ENCODE measurements around the gene PEX19. TPM values are rescaled to one million over a fixed set of nuclear protein-coding genes. Genes with fewer than 3 reads are reported as not detected.

PEX19 gene
- total and polyA plus RNA-seq, 12 donors, result 15.5 to 165 (median 85.0) TPM

DNA sequence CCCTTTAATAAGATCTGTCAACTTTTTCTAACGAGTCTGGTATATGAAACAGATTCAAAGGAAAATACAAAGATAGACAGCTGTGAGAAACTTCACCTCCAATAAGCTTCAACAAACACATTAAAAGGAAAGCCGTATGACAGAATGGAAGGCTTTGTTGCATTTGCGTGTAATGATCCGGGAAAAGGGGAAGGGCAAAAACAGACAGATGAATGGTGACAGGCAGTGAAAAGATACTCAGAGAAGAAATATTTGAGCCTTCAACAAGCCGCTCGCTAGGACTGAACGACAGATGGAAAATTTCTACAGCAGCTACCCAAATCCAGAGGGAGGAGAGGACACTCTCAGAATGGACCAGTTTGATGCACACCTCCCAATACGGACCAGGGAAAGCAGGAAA is 43.3 kb upstream of the PEX19 start:
- DNase-seq, result no peak
- no peaks in the 10 kb centered on the region for H3K9me3 ChIP-seq (replicated peaks in 1 of 3)
- TF ChIP-seq, protein P1, sequence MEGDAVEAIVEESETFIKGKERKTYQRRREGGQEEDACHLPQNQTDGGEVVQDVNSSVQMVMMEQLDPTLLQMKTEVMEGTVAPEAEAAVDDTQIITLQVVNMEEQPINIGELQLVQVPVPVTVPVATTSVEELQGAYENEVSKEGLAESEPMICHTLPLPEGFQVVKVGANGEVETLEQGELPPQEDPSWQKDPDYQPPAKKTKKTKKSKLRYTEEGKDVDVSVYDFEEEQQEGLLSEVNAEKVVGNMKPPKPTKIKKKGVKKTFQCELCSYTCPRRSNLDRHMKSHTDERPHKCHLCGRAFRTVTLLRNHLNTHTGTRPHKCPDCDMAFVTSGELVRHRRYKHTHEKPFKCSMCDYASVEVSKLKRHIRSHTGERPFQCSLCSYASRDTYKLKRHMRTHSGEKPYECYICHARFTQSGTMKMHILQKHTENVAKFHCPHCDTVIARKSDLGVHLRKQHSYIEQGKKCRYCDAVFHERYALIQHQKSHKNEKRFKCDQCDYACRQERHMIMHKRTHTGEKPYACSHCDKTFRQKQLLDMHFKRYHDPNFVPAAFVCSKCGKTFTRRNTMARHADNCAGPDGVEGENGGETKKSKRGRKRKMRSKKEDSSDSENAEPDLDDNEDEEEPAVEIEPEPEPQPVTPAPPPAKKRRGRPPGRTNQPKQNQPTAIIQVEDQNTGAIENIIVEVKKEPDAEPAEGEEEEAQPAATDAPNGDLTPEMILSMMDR (IDR thresholded peaks at IDR 0.05), result no peak
- TF ChIP-seq POLR2A (IDR thresholded peaks at IDR 0.05), result no peak
- 73 to 86% (median 80%) methylated on average over 8 of the region's 8 CpGs for WGBS, 4 donors
- H3K4me1 ChIP-seq (replicated peaks in 1 of 2), result no peaks in the 10 kb centered on the region
- intact Hi-C loops (cut with DNase I), result no loop called here
- no peaks in the 10 kb centered on the region for H3K27me3 ChIP-seq
- H3K36me3 ChIP-seq (replicated peaks in 1 of 2), result peaks cover 0 to 99% of the 10 kb centered on the region in 2 donors
- H3K27ac ChIP-seq, result no peak overlapping the region
- no peak overlapping the region for H3K4me3 ChIP-seq

- intact Hi-C loops (cut with DNase I), result no loop called here
- Histone ChIP-seq H3K4me3 (no peak overlapping the region), H3K27me3 (no peaks in the 10 kb centered on the region), H3K4me1 (replicated peaks in 1 of 2) (no peaks in the 10 kb centered on the region), H3K36me3 (replicated peaks in 1 of 2) (peaks cover 0 to 93% of the 10 kb centered on the region in 2 donors), H3K27ac (no peak overlapping the region), H3K9me3 (replicated peaks in 1 of 3) (no peaks in the 10 kb centered on the region)
- DNase-seq, result no peak
- 77 to 98% (median 95%) methylated on average over 5 of the region's 5 CpGs for WGBS, 4 donors
- no peak for TF ChIP-seq POLR2A (IDR thresholded peaks at IDR 0.05)
- TF ChIP-seq, protein P1 (IDR thresholded peaks at IDR 0.05), result no peak
These were observed 41.5 kb upstream of the PEX19 start for GRCh38 chr1:160326418-160326817.

- 94 to 98% (median 96%) methylated on average over 4 of the region's 4 CpGs for WGBS, 4 donors
- Histone ChIP-seq H3K9me3 (replicated peaks in 1 of 3) (no peaks in the 10 kb centered on the region), H3K36me3 (replicated peaks in 1 of 2) (peaks cover 0 to 83% of the 10 kb centered on the region in 2 donors), H3K4me3 (no peak overlapping the region), H3K27ac (no peak overlapping the region), H3K4me1 (replicated peaks in 1 of 2) (peaks cover 0 to 6% of the 10 kb centered on the region in 2 donors), H3K27me3 (no peaks in the 10 kb centered on the region)
- TF ChIP-seq, protein P1 (IDR thresholded peaks at IDR 0.05), result no peak
- no peak for TF ChIP-seq POLR2A (IDR thresholded peaks at IDR 0.05)
- no peak for DNase-seq
- intact Hi-C loops (cut with DNase I), result no loop called here
These were observed 40.3 kb upstream of the PEX19 start for GRCh38 chr1:160325252-160325651.

- no peak overlapping the region for H3K4me3 ChIP-seq
- no peak for DNase-seq
- 95 to 98% (median 96%) methylated on average over 6 of the region's 6 CpGs for WGBS, 4 donors
- peaks cover 0 to 69% of the 10 kb centered on the region in 2 donors for H3K36me3 ChIP-seq (replicated peaks in 1 of 2)
- no peaks in the 10 kb centered on the region for H3K9me3 ChIP-seq (replicated peaks in 1 of 3)
- intact Hi-C loops (cut with DNase I), result no loop called here
- no peak overlapping the region for H3K27ac ChIP-seq
- H3K27me3 ChIP-seq, result no peaks in the 10 kb centered on the region
- peaks cover 0 to 10% of the 10 kb centered on the region in 2 donors for H3K4me1 ChIP-seq (replicated peaks in 1 of 2)
- no peak for TF ChIP-seq POLR2A (IDR thresholded peaks at IDR 0.05)
- TF ChIP-seq, protein P1 (IDR thresholded peaks at IDR 0.05), result no peak
These were observed 37.9 kb upstream of the PEX19 start for GRCh38 chr1:160322831-160323230.
